ENCODE measurements around the gene WEE1.

- no peak for TF ChIP-seq CTCF (conservative IDR thresholded peaks at IDR 0.05; ENCODE audit: low read depth, low read length)
- no peak for TF ChIP-seq EZH2 (IDR thresholded peaks at IDR 0.05; ENCODE audit: borderline replicate concordance, low read depth, low read length, poor library complexity, severe bottlenecking)
Observed at GRCh38 chr11:9524001-9524400, 49.5 kb upstream of the WEE1 start.
